Mesendoderm (in vitro differentiated cells): ENCODE data around the gene ADCY4.
A peak's percentile ranks its signal among the peaks of the same experiment; 100 is the strongest.

Source experiments
- DNase-seq: peaks from one replicate; pipeline ENCODE4 v3.0.0; 2013
- H2AK5ac ChIP-seq: 2 replicates; pipeline ENCODE4 v1.6.1; 2013; ENCODE audit warnings: low read length, inconsistent platforms
- H2BK120ac ChIP-seq: 2 replicates; pipeline ENCODE4 v1.6.1; 2013; ENCODE audit warnings: low read depth, mild to moderate bottlenecking, low read length, moderate library complexity, mixed read lengths
- H2BK15ac ChIP-seq: replicated peaks from 2 replicates; pipeline ENCODE4 v1.6.1; 2013; ENCODE audit warnings: low read depth, mild to moderate bottlenecking, moderate library complexity
- H2BK5ac ChIP-seq: 2 replicates; pipeline ENCODE4 v1.6.1; 2013; ENCODE audit warnings: low read length, inconsistent platforms
- H3K18ac ChIP-seq: 2 replicates; pipeline ENCODE4 v1.6.1; 2013; ENCODE audit warnings: mild to moderate bottlenecking, low read length, mixed read lengths
- H3K23ac ChIP-seq: one replicate; pipeline ENCODE4 v1.6.1; 2013; ENCODE audit warnings: low read length
- H3K27ac ChIP-seq: 2 replicates; pipeline ENCODE4 v1.5.1; 2013; ENCODE audit warnings: low read depth, mild to moderate bottlenecking, inconsistent platforms, low read length, moderate library complexity
- H3K27me3 ChIP-seq: 2 replicates; pipeline ENCODE4 v1.6.1; 2013; ENCODE audit warnings: low read length, control low read depth, mild to moderate bottlenecking, inconsistent platforms; ENCODE audit not compliant: insufficient read depth, poor library complexity
- H3K36me3 ChIP-seq: 2 replicates; pipeline ENCODE4 v1.6.1; 2013; ENCODE audit warnings: low read length, inconsistent platforms; ENCODE audit not compliant: control insufficient read depth, insufficient read depth
- H3K4ac ChIP-seq: one replicate; pipeline ENCODE4 v1.6.1; 2013; ENCODE audit warnings: low read depth, mild to moderate bottlenecking, low read length, moderate library complexity
- H3K4me1 ChIP-seq: 2 replicates; pipeline ENCODE4 v1.6.1; 2013; ENCODE audit warnings: low read depth, low read length, inconsistent platforms; ENCODE audit not compliant: control insufficient read depth
- H3K4me2 ChIP-seq: 2 replicates; pipeline ENCODE4 v1.6.1; 2013; ENCODE audit warnings: low read length
- H3K4me3 ChIP-seq: 2 replicates; pipeline ENCODE4 v1.5.1; 2013; ENCODE audit warnings: mild to moderate bottlenecking, low read length
- H3K56ac ChIP-seq: one replicate; pipeline ENCODE4 v1.6.1; 2013; ENCODE audit warnings: low read length
- H3K79me1 ChIP-seq: 2 replicates; pipeline ENCODE4 v1.6.1; 2013; ENCODE audit warnings: low read length, inconsistent platforms
- H3K79me2 ChIP-seq: 2 replicates; pipeline ENCODE4 v1.6.1; 2013; ENCODE audit warnings: mild to moderate bottlenecking, low read length; ENCODE audit not compliant: control insufficient read depth, insufficient read depth
- H3K9ac ChIP-seq: 2 replicates; pipeline ENCODE4 v1.6.1; 2013; ENCODE audit warnings: low read length, inconsistent platforms
- H4K5ac ChIP-seq: one replicate; pipeline ENCODE4 v1.6.1; 2013; ENCODE audit warnings: low read length
- H4K8ac ChIP-seq: one replicate; pipeline ENCODE4 v1.6.1; 2013; ENCODE audit warnings: low read depth, mild to moderate bottlenecking, control low read depth, low read length, moderate library complexity
- WGBS: extraction: QIAGEN DNeasy Blood & Tissue Kit; methylation state at CpG from one replicate; pipeline ENCODE4 v1.1.7; 2013; ENCODE audit warnings: low lambda C conversion rate, missing lambda C conversion rate; ENCODE audit not compliant: insufficient coverage; ENCODE audit errors: extremely low coverage; 5-methylcytosine and 5-hydroxymethylcytosine counted together

Gene ADCY4

GRCh38 chr14:24378981-24379906, 44.4 kb upstream of the ADCY4 start:
- no peak overlapping the region for H4K8ac ChIP-seq
- H4K5ac ChIP-seq = no peak overlapping the region
- no peak overlapping the region for H3K23ac ChIP-seq
- H3K79me2 ChIP-seq = no peaks in the 10 kb centered on the region
- no peak overlapping the region for H3K4me3 ChIP-seq
- no peak overlapping the region for H2BK15ac ChIP-seq
- no peak overlapping the region for H3K56ac ChIP-seq
- no CpG with 5 or more reads among the region's 7 CpGs for WGBS
- no peak overlapping the region for H2AK5ac ChIP-seq
- H3K18ac ChIP-seq = no peak overlapping the region
- no peaks in the 10 kb centered on the region for H3K36me3 ChIP-seq
- H3K9ac ChIP-seq = no peak overlapping the region
- no peak overlapping the region for H3K4me2 ChIP-seq
- H2BK5ac ChIP-seq = no peak overlapping the region
- H3K4me1 ChIP-seq = peaks cover 3% of the 10 kb centered on the region
- no peak overlapping the region for H2BK120ac ChIP-seq
- H3K4ac ChIP-seq = no peak overlapping the region
- no peaks in the 10 kb centered on the region for H3K79me1 ChIP-seq
- no peak overlapping the region for H3K27ac ChIP-seq
- no peak for DNase-seq
- H3K27me3 ChIP-seq = no peaks in the 10 kb centered on the region

- H3K27me3 ChIP-seq = no peaks in the 10 kb centered on the region
- no peak overlapping the region for H3K4me3 ChIP-seq
- H3K9ac ChIP-seq = no peak overlapping the region
Measured at GRCh38 chr14:24378327-24378726, 43.5 kb upstream of the ADCY4 start.

GRCh38 chr14:24377657-24378056, 42.8 kb upstream of the ADCY4 start:
- Histone ChIP-seq H3K9ac (no peak overlapping the region), H3K4ac (no peak overlapping the region), H3K18ac (no peak overlapping the region), H3K4me2 (no peak overlapping the region), H3K27ac (no peak overlapping the region), H3K4me1 (peaks cover 3% of the 10 kb centered on the region), H3K27me3 (no peaks in the 10 kb centered on the region), H3K23ac (no peak overlapping the region), H3K56ac (no peak overlapping the region), H3K4me3 (no peak overlapping the region), H2BK120ac (no peak overlapping the region), H2AK5ac (no peak overlapping the region), H4K5ac (no peak overlapping the region), H3K79me1 (no peaks in the 10 kb centered on the region), H3K36me3 (no peaks in the 10 kb centered on the region), H4K8ac (no peak overlapping the region), H2BK5ac (no peak overlapping the region), H2BK15ac (no peak overlapping the region), H3K79me2 (no peaks in the 10 kb centered on the region)
- DNase-seq = no peak
- WGBS = no CpG with 5 or more reads among the region's 2 CpGs

More at GRCh38 chr14:24378327-24378726, 43.5 kb upstream of the ADCY4 start:
- Histone ChIP-seq H4K8ac (no peak overlapping the region), H3K4me2 (no peak overlapping the region), H3K56ac (no peak overlapping the region), H3K18ac (no peak overlapping the region), H2BK15ac (no peak overlapping the region), H3K23ac (no peak overlapping the region), H3K4ac (no peak overlapping the region), H2AK5ac (no peak overlapping the region), H4K5ac (no peak overlapping the region), H3K79me1 (no peaks in the 10 kb centered on the region), H3K27ac (no peak overlapping the region), H3K36me3 (no peaks in the 10 kb centered on the region), H2BK120ac (no peak overlapping the region), H3K4me1 (peaks cover 3% of the 10 kb centered on the region), H3K79me2 (no peaks in the 10 kb centered on the region), H2BK5ac (no peak overlapping the region)
- DNase-seq = no peak
- WGBS = no CpG with 5 or more reads among the region's 3 CpGs

- Histone ChIP-seq H3K4me2 (no peak overlapping the region), H4K8ac (no peak overlapping the region), H3K18ac (no peak overlapping the region), H3K79me1 (no peaks in the 10 kb centered on the region), H3K56ac (no peak overlapping the region), H2BK5ac (no peak overlapping the region), H3K27ac (no peak overlapping the region), H3K4me3 (no peak overlapping the region), H3K27me3 (no peaks in the 10 kb centered on the region), H2BK15ac (no peak overlapping the region), H3K23ac (no peak overlapping the region), H2AK5ac (no peak overlapping the region), H3K79me2 (no peaks in the 10 kb centered on the region), H3K9ac (no peak overlapping the region), H3K4ac (no peak overlapping the region), H3K36me3 (no peaks in the 10 kb centered on the region), H2BK120ac (no peak overlapping the region), H3K4me1 (peaks cover 3% of the 10 kb centered on the region), H4K5ac (no peak overlapping the region)
- WGBS = no CpG with 5 or more reads among the region's 7 CpGs
- DNase-seq = no peak
Measured at GRCh38 chr14:24377126-24377525, 42.3 kb upstream of the ADCY4 start.

GRCh38 chr14:24376448-24377070, 41.7 kb upstream of the ADCY4 start:
- no peak overlapping the region for H2BK15ac ChIP-seq
- peak overlapping the region; percentile 8 for H3K56ac ChIP-seq
- no peak overlapping the region for H3K4ac ChIP-seq
- no peak overlapping the region for H3K4me2 ChIP-seq
- H3K23ac ChIP-seq = no peak overlapping the region
- H3K4me1 ChIP-seq = peaks cover 3% of the 10 kb centered on the region
- peak; percentile 84 for DNase-seq
- no peak overlapping the region for H2AK5ac ChIP-seq
- no CpG with 5 or more reads among the region's 16 CpGs for WGBS
- no peak overlapping the region for H3K9ac ChIP-seq
- H3K36me3 ChIP-seq = no peaks in the 10 kb centered on the region
- H3K18ac ChIP-seq = no peak overlapping the region
- no peak overlapping the region for H4K8ac ChIP-seq
- H3K4me3 ChIP-seq = no peak overlapping the region
- H3K27me3 ChIP-seq = no peaks in the 10 kb centered on the region
- no peak overlapping the region for H3K27ac ChIP-seq
- no peaks in the 10 kb centered on the region for H3K79me1 ChIP-seq
- H3K79me2 ChIP-seq = no peaks in the 10 kb centered on the region
- no peak overlapping the region for H4K5ac ChIP-seq
- no peak overlapping the region for H2BK120ac ChIP-seq
- no peak overlapping the region for H2BK5ac ChIP-seq
